Neural cell (in vitro differentiated cells): ENCODE measurements around the gene NTHL1.

ENCODE experiments used
- EP300 ChIP-seq: fragments of 450-650 bp; conservative IDR thresholded peaks from 2 replicates; pipeline ENCODE4 v1.6.1; 2014; ENCODE audit warnings: antibody characterized with exemption, mild to moderate bottlenecking, moderate library complexity; ENCODE audit not compliant: poor library complexity, severe bottlenecking
- EZH2 ChIP-seq: fragments of 200-600, 300-800 bp; shearing (Covaris generic), sonication (generic); IDR thresholded peaks from 2 replicates; pipeline ENCODE4 v1.6.1; 2014; ENCODE audit warnings: antibody characterized with exemption, low read length, borderline replicate concordance, mild to moderate bottlenecking; ENCODE audit not compliant: insufficient read depth, poor library complexity, severe bottlenecking
- MXI1 ChIP-seq: fragments of 450-650 bp; conservative IDR thresholded peaks from 2 replicates; pipeline ENCODE4 v1.6.1; 2014; ENCODE audit warnings: antibody characterized with exemption, mild to moderate bottlenecking; ENCODE audit not compliant: poor library complexity, severe bottlenecking
- POLR2AphosphoS5 ChIP-seq: IDR thresholded peaks from 2 replicates; pipeline ENCODE4 v1.6.1; 2012
- RAD21 ChIP-seq: fragments of 450-650 bp; conservative IDR thresholded peaks from 2 replicates; pipeline ENCODE4 v1.6.1; 2014; ENCODE audit warnings: antibody characterized with exemption, mild to moderate bottlenecking, moderate library complexity
- TF ChIP-seq, protein P1 (sequence below): fragments of 450-650 bp; IDR thresholded peaks from 2 replicates; pipeline ENCODE4 v1.5.1; 2014; ENCODE audit warnings: antibody characterized with exemption, mild to moderate bottlenecking, moderate library complexity; ENCODE audit not compliant: poor library complexity, severe bottlenecking
- TF ChIP-seq, protein P2 (sequence below): IDR thresholded peaks from 2 replicates; pipeline ENCODE4 v1.6.1; 2012; ENCODE audit warnings: borderline replicate concordance

DNA sequence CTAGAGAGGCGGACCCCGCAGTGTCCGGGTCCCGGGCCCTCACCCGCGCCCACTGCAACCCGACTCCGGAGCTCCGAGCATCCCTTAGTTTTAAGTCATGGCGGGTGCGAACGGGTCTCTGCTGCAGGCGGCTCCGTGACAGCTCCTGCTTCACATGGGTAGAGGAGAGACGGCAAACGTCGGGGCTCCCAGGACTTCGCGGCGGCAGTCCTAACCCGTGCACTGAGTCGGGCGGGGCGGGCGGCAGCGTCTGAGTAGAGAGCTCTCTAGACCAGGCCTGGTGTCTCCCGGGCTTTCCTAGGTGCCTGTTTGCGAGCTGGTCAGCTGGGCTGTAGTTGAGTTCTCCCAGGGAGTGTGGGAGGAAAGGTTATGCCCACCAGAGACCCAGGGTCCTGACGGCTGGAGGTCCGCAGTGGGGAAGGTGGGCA lies 496 bp upstream of the NTHL1 start:
- TF ChIP-seq, protein P1, sequence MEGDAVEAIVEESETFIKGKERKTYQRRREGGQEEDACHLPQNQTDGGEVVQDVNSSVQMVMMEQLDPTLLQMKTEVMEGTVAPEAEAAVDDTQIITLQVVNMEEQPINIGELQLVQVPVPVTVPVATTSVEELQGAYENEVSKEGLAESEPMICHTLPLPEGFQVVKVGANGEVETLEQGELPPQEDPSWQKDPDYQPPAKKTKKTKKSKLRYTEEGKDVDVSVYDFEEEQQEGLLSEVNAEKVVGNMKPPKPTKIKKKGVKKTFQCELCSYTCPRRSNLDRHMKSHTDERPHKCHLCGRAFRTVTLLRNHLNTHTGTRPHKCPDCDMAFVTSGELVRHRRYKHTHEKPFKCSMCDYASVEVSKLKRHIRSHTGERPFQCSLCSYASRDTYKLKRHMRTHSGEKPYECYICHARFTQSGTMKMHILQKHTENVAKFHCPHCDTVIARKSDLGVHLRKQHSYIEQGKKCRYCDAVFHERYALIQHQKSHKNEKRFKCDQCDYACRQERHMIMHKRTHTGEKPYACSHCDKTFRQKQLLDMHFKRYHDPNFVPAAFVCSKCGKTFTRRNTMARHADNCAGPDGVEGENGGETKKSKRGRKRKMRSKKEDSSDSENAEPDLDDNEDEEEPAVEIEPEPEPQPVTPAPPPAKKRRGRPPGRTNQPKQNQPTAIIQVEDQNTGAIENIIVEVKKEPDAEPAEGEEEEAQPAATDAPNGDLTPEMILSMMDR: no peak
- TF ChIP-seq, protein P2, sequence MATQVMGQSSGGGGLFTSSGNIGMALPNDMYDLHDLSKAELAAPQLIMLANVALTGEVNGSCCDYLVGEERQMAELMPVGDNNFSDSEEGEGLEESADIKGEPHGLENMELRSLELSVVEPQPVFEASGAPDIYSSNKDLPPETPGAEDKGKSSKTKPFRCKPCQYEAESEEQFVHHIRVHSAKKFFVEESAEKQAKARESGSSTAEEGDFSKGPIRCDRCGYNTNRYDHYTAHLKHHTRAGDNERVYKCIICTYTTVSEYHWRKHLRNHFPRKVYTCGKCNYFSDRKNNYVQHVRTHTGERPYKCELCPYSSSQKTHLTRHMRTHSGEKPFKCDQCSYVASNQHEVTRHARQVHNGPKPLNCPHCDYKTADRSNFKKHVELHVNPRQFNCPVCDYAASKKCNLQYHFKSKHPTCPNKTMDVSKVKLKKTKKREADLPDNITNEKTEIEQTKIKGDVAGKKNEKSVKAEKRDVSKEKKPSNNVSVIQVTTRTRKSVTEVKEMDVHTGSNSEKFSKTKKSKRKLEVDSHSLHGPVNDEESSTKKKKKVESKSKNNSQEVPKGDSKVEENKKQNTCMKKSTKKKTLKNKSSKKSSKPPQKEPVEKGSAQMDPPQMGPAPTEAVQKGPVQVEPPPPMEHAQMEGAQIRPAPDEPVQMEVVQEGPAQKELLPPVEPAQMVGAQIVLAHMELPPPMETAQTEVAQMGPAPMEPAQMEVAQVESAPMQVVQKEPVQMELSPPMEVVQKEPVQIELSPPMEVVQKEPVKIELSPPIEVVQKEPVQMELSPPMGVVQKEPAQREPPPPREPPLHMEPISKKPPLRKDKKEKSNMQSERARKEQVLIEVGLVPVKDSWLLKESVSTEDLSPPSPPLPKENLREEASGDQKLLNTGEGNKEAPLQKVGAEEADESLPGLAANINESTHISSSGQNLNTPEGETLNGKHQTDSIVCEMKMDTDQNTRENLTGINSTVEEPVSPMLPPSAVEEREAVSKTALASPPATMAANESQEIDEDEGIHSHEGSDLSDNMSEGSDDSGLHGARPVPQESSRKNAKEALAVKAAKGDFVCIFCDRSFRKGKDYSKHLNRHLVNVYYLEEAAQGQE: no peak
- TF ChIP-seq EP300: no peak
- no peak for TF ChIP-seq EZH2
- no peak for TF ChIP-seq POLR2AphosphoS5
- TF ChIP-seq RAD21: no peak
- TF ChIP-seq MXI1: no peak
